GM18508 (cell line): ENCODE data around the gene FBRSL1.

ENCODE experiments used
- ATAC-seq: cut with Tn5 transposase; IDR thresholded peaks from one replicate; pipeline ENCODE4 v1.9.1; 2021; ENCODE audit warnings: moderate number of reproducible peaks; ENCODE audit not compliant: insufficient read depth, unreplicated experiment

Gene FBRSL1

GRCh38 chr12:132481771-132482745 is 7.9 kb upstream of the FBRSL1 start:
- ATAC-seq, result no peak

GRCh38 chr12:132482771-132483170 is 7.2 kb upstream of the FBRSL1 start:
- ATAC-seq, result no peak

DNA sequence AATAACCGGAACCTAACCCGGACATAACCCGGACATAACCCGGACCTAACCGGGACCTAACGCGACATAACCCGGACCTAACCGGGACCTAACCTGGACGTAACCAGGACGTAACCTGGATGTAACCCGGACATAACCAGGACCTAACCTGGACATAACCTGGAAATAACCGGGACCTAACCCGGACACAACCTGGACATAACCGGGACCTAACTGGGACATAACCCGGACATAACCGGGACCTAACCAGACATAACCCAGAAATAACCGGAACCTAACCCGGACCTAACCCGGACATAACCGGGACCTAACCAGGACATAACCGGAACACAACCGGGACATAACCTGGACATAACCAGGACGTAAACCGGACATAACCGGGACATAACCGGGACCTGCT is 6.7 kb upstream of the FBRSL1 start:
- ATAC-seq, result no peak

DNA sequence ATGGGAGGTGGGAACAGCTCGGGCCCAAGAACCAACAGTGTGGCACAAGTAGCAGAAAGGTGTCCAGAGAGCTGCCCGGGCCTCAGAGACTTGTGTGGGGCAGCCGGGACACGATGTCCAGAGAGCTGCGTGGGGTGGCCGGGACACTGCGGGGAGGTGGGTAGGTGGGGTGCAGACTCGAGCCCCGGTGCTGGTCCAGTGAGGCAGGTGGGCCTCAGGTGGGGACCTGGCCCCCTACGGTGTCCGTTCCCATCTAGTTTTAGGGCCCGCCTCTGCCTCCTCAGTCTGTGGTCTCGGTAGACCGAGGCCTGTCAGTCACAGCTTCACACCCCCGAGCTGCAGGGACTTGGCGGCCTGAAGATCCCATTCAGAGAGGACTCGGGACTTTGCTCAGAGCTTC is 6.3 kb upstream of the FBRSL1 start:
- no peak for ATAC-seq

DNA sequence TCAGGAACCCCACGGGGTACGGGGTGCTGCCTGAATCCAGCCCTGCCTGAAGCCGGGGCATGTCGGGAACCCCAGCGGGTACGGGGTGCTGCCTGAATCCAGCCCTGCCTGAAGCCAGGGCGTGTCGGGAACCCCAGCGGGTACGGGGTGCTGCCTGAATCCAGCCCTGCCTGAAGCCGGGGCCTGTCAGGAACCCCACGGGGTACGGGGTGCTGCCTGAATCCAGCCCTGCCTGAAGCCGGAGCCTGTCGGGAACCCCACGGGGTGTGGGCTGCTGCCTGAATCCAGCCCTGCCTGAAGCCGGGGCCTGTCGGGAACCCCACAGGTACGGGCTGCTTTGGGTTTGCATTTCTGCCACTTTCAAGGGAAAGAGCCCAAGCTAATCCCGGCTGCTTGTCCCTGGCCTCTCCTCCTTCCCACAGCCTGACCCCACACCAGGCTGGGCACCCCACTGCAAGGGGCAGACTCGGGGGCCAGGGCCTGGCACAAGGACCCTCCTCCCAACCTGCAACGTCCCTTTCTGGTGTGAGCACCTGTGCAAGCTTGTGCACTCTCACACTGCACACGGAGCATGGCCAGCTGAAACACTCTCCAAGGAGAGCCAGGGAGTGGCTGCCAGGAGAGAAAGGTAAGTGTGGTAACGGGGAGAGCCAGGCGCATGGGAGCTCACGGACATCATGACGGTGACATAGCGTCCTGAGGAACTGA is 5.6 kb upstream of the FBRSL1 start:
- ATAC-seq, result no peak

DNA sequence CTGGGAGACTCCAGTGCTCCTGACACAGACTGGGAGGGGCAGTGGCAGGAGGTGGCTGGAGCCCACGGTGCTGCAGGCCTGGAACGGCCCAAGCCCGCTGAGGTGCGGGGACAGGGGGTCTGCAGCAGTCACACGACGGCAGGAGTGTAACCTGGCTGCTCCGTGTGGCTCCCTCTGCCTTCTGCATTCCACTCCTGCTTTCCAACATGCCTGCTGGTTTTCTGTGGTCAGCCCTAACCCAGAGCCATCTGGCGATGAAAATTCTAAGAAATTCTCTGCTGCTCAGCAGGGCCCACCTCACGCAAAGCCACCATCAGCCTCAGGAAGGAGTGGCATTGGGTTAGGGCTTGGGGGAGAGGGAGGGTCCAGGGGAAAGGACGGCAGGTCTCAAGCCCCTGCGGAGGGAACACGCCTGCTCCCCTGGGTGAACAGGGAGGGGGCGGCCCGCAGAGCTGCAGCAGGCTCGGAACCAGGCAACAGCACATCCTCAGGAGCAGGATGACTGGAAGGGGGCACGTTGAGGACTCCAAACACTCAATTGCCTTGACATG is 5.0 kb upstream of the FBRSL1 start:
- ATAC-seq, result no peak

GRCh38 chr12:132485619-132486018 is 4.3 kb upstream of the FBRSL1 start:
- ATAC-seq, result no peak

DNA sequence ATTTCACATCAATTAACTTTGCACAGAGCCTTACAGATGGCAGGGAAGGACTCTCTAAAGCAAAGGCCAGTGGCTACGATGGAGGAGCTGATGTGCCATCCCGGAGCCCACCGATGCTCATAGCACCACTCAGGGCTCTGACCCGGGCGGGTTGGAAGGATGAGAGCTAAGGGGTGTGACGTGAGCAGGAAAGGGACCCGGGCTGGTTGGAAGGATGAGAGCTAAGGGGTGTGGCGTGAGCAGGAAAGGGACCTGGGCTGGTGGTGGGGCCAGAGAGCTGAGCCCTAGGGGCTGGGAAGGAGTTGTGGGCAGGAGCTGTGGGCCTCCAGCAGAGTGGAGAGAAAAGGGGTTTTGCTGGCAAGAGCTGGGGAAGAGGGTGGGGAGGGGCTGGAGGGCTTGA is 3.8 kb upstream of the FBRSL1 start:
- no peak for ATAC-seq

GRCh38 chr12:132486576-132486975 is 3.4 kb upstream of the FBRSL1 start:
- no peak for ATAC-seq

- ATAC-seq, result no peak
These were observed 2.6 kb upstream of the FBRSL1 start for GRCh38 chr12:132487311-132487741.

DNA sequence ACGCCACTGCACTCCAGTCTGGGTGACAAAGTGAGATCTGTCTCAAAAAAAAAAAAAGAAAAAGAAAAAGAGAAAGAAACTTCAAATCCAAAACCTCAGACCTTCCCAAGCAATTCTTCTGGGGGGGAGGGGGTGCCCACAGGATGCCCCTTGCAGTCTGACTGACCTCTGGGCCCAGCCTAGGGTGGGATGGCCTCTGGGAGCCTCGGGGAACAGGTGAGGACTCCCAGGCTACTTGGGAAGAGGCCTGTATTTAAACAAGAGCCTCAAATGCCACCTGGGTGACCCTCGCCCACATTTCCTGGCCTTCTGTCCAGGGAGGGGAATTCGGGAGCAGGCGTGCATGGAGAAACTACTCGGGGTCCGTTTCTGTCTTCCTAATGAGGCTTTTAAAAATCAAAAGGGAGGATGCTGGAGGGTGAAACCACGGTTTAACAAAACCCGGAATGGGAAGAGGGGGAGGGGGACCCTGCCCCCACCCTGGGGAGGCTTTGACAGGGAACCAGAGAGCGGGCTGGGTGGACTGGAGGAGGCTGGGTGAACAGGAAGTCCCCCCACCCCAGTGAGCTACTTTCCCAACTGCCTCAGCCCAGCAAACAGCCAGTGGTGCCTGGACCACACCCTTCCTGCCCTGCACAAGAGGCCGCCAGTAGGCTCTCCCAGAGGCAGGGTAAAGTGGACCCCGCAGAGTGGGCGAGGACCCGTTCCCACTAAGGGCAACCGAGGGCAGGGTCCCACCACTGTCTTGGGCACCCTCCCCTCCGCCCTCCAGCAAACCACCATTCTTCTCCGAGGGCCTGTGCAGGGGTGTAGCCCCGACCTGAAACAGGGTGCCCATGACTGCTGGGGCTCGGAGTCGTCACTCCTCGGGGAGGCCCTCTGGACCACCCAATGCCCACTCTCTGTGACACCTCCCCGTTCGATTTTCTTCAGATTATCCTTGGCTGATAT is 1.5 kb upstream of the FBRSL1 start:
- ATAC-seq, result no peak

DNA sequence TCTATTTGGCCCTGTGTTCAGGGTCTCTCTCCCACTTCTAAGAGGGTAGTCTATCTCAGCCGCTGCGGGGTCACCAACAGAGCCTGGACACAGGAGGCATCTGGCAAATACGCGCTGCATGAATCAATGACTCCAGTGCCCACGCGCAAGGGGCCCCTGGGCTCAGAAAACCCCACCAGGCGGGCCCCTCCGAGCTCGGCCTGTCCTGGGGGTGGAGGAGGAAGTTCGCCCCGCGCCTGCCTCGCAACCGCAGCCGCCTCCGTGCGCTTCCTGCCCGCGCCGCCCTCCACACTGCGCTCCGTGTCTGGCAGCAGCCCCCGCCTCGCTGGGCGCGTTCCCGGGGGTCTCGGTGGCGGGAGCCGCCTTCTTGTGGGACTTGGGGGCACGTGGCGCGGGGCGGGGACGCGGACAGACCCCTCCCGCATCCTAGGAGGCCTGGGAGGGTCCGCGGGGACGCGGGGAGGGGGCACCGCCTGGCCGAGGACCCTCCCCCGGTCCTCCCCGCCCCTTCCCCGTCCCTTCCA is 811 bp upstream of the FBRSL1 start:
- ATAC-seq, result no peak

DNA sequence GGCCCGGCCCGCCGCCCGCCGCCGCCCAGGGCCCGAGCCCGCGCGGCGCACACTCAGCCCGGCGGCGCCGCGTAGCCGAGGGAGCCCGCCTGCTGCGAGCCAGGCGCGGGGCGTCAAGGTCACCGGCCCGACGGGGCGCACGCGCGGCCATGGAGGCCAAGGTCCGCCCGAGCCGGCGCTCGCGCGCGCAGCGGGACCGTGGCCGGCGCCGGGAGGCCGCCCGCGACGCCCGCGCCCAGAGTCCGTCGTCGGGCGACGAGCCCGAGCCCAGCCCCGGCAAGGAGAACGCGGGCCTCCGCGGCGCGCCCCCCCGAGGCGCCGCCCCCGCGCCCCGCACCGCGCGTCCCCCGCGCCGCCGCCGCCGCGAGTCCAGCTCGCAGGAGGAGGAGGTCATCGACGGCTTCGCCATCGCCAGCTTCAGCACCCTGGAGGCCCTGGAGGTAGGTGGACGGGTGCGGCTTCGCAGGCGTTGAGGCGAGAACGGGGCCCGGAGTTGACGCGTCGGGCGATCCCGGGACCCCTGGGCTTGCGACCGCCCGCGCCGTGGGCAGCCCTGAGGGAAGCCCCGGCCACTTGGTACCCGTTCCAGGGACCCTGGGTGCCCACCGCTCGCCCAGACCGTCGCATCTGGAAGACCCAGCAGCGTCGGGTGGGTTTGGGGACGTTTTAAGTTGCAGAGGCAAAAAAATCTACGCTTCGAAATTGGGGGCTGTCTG is 629 bp downstream of the FBRSL1 start:
- no peak for ATAC-seq

GRCh38 chr12:132491138-132491663 is 1.2 kb downstream of the FBRSL1 start:
- ATAC-seq, result no peak

- ATAC-seq, result no peak
These were observed 1.9 kb downstream of the FBRSL1 start for GRCh38 chr12:132491761-132492378.

- no peak for ATAC-seq
These were observed 2.6 kb downstream of the FBRSL1 start for GRCh38 chr12:132492522-132492921.

DNA sequence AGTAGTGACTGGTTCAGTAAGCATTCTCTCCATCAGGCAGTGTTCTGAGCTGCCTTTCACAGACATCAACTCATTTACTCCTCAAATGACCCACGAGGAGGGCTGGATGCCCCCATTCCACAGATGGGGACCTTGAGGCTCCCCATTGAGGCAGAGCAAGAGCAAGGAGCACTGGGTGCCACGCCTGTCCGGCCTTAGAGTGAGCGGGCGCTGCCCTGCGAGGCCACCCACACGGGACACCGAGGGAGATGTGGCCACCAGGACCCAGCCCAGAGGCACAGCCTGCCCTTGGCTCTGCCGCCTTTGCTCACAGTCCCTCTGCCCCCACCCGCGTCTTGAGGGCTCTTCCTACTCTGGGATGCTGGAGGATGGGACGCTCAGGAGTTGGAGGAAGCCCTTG is 3.0 kb downstream of the FBRSL1 start:
- ATAC-seq, result no peak

- ATAC-seq, result no peak
These were observed 3.7 kb downstream of the FBRSL1 start for GRCh38 chr12:132493482-132494178.
